Measurements from ENCODE around the gene TREML4.

Gene TREML4

GRCh38 chr6:41288030-41288753 lies 60.0 kb downstream of the TREML4 start:
- DNase-seq, result no peak
